GM13977 (cell line): ENCODE results near the gene SMIM35.

Source experiments
- DNase-seq: peaks from one replicate; pipeline ENCODE4 v3.0.0; 2012; ENCODE audit warnings: low spot score
- in situ Hi-C: fragments of 300-500 bp; cut with MboI; formaldehyde crosslinking; loops from one replicate; pipeline ENCODE4 v1.12.0; 2022; ENCODE audit warnings: low sequenced_read_pairs, low pct_unique_long_range_greater_than_20kb, mixed read lengths, inconsistent platforms; ENCODE audit not compliant: unreplicated experiment
- TF ChIP-seq, protein P1 (sequence below): IDR thresholded peaks from 2 replicates; pipeline ENCODE4 v1.5.1; 2012; ENCODE audit warnings: mild to moderate bottlenecking, control low read depth; ENCODE audit not compliant: insufficient read depth; ENCODE audit errors: extremely low read depth, missing control alignments

SMIM35 gene

DNA sequence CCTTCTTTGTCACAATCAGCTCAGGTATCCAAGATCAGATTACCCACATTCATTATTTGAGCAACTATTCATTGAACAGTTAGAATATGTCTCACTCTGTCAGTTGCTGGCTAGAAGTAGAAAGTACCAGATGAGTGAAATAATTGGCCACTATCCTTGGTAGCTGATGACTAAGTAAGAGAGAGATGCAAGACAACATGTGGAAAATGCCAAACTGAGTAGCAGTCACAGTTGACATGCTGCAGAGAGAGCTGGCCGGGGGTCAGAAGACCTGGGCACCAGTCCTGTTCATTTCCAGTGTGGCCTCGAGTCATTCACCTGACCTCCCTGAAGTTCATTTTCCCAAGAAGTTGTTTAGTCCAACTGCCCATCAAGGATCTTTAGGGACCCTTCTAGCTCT, 22.5 kb upstream of the SMIM35 start:
- in situ Hi-C loops, result no loop called here
- TF ChIP-seq, protein P1, sequence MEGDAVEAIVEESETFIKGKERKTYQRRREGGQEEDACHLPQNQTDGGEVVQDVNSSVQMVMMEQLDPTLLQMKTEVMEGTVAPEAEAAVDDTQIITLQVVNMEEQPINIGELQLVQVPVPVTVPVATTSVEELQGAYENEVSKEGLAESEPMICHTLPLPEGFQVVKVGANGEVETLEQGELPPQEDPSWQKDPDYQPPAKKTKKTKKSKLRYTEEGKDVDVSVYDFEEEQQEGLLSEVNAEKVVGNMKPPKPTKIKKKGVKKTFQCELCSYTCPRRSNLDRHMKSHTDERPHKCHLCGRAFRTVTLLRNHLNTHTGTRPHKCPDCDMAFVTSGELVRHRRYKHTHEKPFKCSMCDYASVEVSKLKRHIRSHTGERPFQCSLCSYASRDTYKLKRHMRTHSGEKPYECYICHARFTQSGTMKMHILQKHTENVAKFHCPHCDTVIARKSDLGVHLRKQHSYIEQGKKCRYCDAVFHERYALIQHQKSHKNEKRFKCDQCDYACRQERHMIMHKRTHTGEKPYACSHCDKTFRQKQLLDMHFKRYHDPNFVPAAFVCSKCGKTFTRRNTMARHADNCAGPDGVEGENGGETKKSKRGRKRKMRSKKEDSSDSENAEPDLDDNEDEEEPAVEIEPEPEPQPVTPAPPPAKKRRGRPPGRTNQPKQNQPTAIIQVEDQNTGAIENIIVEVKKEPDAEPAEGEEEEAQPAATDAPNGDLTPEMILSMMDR, result no peak
- no peak for DNase-seq

DNA sequence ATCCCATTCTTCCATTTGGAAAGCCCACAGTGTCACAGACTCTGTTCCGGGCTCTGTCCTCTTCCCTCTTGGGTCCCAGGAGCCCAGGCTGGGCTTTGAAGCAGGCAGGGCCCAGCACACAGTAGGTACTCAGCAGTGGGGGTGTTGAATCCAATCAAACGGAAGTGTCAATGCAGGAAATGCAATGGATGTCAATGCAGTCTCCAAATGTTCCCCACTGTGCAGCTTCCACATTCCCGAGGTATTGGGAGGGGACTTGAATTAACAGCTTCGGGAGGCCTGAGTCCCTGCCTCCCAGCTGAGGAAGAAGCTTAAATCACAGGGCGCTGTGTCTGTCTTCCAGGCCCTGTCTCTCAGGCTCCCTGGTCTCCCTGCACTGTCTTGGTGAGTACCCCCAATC, 21.8 kb upstream of the SMIM35 start:
- in situ Hi-C loops, result no loop called here
- TF ChIP-seq, protein P1, result no peak
- no peak for DNase-seq

DNA sequence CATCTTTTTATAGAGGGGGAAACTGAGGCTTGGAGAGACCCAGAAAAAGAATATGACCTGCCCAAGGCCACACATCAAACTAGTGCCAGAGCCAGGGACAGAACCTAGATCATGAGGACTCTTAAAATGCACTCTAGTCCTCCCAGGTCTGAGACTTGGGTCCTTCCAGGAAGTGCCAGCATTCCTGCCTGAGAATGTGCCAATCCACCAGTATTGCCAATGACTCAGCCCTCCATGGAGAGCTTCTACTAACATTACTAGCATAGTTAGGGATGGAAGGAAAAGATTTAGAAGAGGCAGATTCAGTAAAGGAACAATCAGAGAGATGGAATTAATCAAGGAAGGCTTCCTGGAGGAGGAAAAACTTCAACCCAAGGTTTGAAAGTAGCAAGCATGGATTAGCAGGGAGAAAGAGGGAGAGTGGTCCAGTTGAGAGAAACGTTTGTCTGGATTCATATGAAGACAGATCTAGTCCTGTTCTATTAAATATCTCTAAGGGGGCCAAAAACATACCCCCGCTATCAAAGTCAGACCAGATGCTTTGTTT, 20.1 kb upstream of the SMIM35 start:
- in situ Hi-C loops, result no loop called here
- TF ChIP-seq, protein P1, result no peak
- no peak for DNase-seq

DNA sequence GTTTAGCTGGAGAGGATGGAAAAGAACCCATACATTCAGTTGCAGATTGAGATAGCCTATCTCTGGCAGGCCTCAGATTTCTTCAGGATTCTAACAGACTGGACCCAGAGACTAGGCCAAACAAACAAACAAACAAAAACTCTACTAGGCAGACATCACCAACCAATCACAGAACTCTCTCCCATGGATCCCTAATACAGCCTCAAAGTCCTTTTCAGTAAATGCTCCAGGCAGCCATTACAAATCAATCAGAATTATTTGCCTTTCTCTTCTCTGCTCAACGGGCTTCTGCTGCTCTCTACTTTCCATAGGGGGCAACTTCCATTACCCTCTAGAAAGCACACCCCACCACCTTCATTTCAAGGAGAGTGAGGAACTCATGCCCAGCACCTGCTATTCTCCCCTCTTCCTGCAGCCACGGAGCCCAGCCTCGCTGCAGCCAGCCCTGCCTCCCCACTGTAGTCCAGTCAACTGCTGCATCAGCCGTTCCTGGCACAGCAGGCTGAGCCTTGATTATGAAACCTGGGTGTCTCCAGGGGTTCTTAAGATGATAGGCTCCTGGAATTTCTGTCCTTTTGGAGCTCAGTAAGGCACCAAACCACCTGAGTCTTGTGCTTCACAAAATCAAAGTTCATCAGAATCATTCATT, 19.0 kb upstream of the SMIM35 start:
- no peak for DNase-seq
- TF ChIP-seq, protein P1, result no peak
- in situ Hi-C loops, result no loop called here

DNA sequence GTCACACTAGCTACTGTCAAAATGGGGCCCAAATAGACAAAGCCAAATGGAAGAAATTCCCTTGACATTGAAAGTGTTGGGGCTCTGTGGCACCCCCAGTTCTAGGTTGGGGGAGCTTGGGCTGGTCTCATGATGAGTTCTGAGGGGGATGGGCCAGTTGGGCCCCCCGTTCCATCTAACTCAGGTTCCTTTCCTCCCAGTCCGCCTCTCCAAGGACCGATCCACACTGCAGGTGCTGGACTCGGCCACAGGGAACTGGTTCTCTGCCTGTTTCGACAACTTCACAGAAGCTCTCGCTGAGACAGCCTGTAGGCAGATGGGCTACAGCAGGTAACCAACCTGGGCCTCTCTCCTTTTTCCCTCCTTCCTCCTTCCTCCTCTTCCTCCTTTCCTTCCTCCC, 17.7 kb upstream of the SMIM35 start:
- in situ Hi-C loops, result no loop called here
- no peak for DNase-seq
- TF ChIP-seq, protein P1, result no peak

DNA sequence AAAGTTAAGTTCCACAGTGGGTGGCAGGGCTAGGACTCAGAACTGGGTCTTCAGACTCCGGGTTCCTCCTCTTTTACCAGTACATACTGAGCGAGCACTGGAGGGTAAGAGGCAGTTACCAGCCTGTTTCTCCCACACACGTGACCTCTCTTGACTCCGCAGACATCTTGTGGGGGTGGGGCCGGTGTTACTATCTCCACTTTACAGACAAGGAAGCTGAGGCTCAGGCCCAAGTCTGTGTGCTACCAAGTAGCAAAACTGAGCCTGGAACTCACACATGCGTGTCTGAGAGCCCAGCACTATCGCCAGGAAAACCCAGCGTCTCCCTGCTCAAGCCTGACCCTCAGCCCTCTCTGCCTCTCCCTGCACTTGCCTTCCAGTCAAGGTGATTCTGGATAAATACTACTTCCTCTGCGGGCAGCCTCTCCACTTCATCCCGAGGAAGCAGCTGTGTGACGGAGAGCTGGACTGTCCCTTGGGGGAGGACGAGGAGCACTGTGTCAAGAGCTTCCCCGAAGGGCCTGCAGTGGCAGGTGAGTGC, 16.0 kb upstream of the SMIM35 start:
- TF ChIP-seq, protein P1, result no peak
- no peak for DNase-seq
- in situ Hi-C loops, result no loop called here
